Measurements from ENCODE around the gene NCBP3. TPM values are rescaled to one million over a fixed set of nuclear protein-coding genes. Genes with fewer than 3 reads are reported as not detected.
"Not testable (repeated sequence)": the region's sequence is repeated elsewhere in the genome, so short reads cannot be mapped to it uniquely, and the experiment has no call there.

The NCBP3 gene
- total RNA-seq, 2 donors from 2014 or later = 14.8 to 370 TPM

DNA sequence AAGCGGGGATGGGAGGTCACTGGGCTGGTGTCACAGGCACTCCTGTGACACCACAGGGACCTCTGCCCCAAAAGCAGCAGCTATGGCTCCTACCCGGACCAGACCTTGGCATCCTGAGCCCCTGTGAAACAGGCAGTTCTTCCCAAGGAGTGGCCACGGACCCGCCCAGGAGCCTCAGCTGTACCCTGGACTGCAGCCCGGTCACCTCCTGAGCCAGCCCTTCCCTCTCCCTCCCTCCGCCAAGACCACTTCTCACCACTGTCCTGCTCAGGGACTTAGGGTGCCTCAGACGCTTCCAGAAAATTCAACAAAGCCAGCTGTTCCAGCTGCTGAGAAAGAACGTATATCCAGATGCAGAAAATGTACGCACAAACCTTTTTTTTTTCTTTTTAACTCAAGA, 13.9 kb upstream of the NCBP3 start:
- intact Hi-C loops (cut with DNase I) = loop anchor here (5.0 kb wide), 2 partner anchors 52 to 142 kb away; no protein-coding TSS in a partner anchor
- H3K4me1 ChIP-seq (replicated peaks) = no peaks in the 10 kb centered on the region

DNA sequence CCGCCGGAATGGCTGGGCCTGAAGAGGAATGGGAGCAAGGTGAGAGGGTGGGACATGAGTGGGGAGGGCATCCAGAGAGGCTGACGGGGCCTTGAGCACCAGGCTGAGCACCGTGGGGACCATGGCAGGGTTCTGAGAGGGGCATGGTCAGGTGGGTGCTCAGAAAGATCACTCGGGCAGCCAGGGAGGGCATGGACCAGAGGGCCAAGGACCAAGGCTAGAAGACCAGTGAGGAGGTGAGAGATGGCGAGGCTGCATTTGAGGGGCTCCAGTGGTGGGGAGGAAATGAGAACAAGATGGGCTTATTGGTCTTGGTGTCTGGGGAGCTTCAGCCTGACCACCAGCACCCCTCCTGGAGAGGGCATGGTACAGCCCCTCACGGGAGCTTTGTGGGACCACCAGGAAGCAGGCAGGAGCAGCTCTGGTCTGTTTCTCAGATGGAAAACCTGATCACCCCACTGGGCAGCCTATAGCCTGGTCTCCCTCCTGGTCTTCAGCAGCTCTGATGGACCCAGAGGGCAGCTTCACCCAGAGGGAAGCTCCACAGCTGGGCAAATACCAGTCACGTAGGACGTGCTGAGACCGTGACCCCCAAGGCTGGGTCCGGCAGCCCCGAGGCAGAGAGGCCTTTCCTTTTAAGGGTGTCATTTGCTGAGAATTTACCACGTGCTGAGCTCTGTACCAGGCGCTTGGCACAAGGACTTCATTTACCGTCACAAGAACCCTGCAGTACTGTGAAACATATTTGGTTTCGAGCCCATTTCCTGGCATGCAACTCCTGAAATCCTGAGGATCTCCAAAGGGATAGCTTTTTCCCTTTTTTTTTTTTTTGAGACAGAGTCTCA, 11.4 kb upstream of the NCBP3 start:
- H3K4me3 ChIP-seq = no peak overlapping the region
- H3K27me3 ChIP-seq (replicated peaks; ENCODE audit: insufficient read depth) = no peaks in the 10 kb centered on the region
- no peak for TF ChIP-seq POLR2AphosphoS5 (IDR thresholded peaks at IDR 0.05)
- TF ChIP-seq POLR2A (IDR thresholded peaks at IDR 0.05) = no peak
- TF ChIP-seq, protein P1, sequence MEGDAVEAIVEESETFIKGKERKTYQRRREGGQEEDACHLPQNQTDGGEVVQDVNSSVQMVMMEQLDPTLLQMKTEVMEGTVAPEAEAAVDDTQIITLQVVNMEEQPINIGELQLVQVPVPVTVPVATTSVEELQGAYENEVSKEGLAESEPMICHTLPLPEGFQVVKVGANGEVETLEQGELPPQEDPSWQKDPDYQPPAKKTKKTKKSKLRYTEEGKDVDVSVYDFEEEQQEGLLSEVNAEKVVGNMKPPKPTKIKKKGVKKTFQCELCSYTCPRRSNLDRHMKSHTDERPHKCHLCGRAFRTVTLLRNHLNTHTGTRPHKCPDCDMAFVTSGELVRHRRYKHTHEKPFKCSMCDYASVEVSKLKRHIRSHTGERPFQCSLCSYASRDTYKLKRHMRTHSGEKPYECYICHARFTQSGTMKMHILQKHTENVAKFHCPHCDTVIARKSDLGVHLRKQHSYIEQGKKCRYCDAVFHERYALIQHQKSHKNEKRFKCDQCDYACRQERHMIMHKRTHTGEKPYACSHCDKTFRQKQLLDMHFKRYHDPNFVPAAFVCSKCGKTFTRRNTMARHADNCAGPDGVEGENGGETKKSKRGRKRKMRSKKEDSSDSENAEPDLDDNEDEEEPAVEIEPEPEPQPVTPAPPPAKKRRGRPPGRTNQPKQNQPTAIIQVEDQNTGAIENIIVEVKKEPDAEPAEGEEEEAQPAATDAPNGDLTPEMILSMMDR (IDR thresholded peaks at IDR 0.05) = no peak
- intact Hi-C loops (cut with DNase I) = no loop called here
- H3K4me1 ChIP-seq (replicated peaks) = no peaks in the 10 kb centered on the region
- WGBS = 74% methylated on average over 16 of the region's 16 CpGs
- no peaks in the 10 kb centered on the region for H3K9me3 ChIP-seq
- H3K27ac ChIP-seq = no peak overlapping the region
- no peak for DNase-seq (ENCODE audit: low spot score)
- no peaks in the 10 kb centered on the region for H3K36me3 ChIP-seq

More for the DNA sequence above, 13.9 kb upstream of the NCBP3 start:
- H3K4me3 ChIP-seq = no peak overlapping the region
- no peaks in the 10 kb centered on the region for H3K27me3 ChIP-seq (replicated peaks; ENCODE audit: insufficient read depth)
- DNase-seq (ENCODE audit: low spot score) = no peak
- H3K9me3 ChIP-seq = no peaks in the 10 kb centered on the region
- WGBS = 58% methylated on average over 8 of the region's 9 CpGs
- H3K36me3 ChIP-seq = no peaks in the 10 kb centered on the region
- TF ChIP-seq POLR2A (IDR thresholded peaks at IDR 0.05) (no peak), POLR2AphosphoS5 (IDR thresholded peaks at IDR 0.05) (no peak)
- TF ChIP-seq, protein P1 (IDR thresholded peaks at IDR 0.05) = no peak
- no peak overlapping the region for H3K27ac ChIP-seq

DNA sequence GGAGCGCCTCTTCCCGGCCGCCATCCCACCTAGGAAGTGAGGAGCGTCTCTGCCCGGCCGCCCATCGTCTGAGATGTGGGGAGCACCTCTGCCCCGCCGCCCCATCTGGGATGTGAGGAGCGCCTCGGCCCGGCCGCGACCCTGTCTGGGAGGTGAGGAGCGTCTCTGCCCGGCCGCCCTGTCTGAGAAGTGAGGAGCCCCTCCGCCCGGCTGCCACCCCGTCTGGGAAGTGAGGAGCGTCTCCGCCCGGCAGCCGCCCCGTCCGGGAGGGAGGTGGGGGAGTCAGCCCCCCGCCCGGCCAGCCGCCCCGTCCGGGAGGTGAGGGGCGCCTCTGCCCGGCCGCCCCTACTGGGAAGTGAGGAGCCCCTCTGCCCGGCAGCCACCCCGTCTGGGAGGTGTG, 8.2 kb upstream of the NCBP3 start:
- H3K9me3 ChIP-seq; intact Hi-C loops (cut with DNase I); DNase-seq (ENCODE audit: low spot score); H3K27me3 ChIP-seq (replicated peaks; ENCODE audit: insufficient read depth); H3K4me3 ChIP-seq; H3K27ac ChIP-seq; H3K36me3 ChIP-seq; H3K4me1 ChIP-seq (replicated peaks): not testable (repeated sequence)
- WGBS = 94% methylated on average over 16 of the region's 36 CpGs

DNA sequence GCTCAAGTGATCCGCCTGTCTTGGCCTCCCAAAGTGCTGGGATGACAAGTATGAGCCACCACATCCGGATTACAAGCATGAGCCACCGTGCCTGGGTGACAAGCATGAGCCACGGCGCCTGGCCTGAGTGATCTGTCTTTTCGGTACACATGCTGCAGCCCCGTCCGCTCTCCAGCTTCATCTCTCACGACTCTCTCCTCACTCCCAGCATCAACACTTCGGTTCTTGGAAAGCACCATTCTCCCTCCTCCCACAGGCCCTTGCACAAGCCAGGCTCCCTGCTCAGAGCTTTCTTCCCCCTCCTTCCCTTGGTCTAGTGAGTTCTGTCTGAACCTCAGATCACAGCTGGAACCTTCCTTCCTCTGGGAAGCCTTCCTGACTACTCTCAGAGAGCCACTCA, 6.5 kb upstream of the NCBP3 start:
- TF ChIP-seq, protein P1 (IDR thresholded peaks at IDR 0.05) = no peak
- TF ChIP-seq POLR2A (IDR thresholded peaks at IDR 0.05) = no peak
- TF ChIP-seq POLR2AphosphoS5 (IDR thresholded peaks at IDR 0.05) = no peak
- intact Hi-C loops (cut with DNase I) = no loop called here
- no peak overlapping the region for H3K4me3 ChIP-seq
- DNase-seq (ENCODE audit: low spot score) = no peak
- 79% methylated on average over 10 of the region's 10 CpGs for WGBS
- H3K27ac ChIP-seq = no peak overlapping the region
- H3K27me3 ChIP-seq (replicated peaks; ENCODE audit: insufficient read depth) = no peaks in the 10 kb centered on the region
- H3K4me1 ChIP-seq (replicated peaks) = no peaks in the 10 kb centered on the region
- H3K36me3 ChIP-seq = no peaks in the 10 kb centered on the region
- H3K9me3 ChIP-seq = no peaks in the 10 kb centered on the region

DNA sequence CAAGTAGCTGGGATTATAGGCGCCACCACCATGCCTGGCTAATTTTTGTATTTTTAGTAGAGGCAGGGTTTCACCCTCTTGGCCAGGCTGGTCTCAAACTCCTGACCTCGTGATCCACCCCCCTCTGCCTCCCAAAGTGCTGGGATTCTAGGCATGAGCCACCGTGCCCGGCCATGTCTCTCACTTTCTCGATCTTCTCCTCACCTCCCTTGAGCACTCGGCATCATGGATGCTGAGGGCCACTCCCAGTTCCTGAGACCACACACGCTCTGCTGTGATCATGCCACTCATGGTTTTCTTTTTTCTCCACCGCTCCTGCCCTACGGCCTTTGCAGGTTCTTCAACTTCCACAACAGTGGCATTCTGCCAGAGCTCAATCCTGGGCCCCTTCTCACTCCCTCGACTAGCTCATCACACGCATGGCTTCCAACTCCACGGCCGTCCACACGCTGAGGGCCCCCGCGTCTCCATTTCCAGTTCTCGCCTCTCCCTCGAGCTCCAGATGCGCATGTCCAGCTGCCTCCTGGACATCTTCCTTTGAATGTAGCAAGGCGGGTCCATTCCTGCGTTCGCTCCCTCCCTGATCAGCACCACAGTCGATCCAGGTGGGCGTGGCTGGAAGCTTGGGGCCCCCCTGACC, 5.5 kb upstream of the NCBP3 start:
- WGBS = 72% methylated on average over 24 of the region's 24 CpGs
- no peaks in the 10 kb centered on the region for H3K4me1 ChIP-seq (replicated peaks)
- H3K36me3 ChIP-seq = no peaks in the 10 kb centered on the region
- intact Hi-C loops (cut with DNase I) = no loop called here
- TF ChIP-seq, protein P1 (IDR thresholded peaks at IDR 0.05) = no peak
- TF ChIP-seq POLR2AphosphoS5 (IDR thresholded peaks at IDR 0.05) (no peak), POLR2A (IDR thresholded peaks at IDR 0.05) (no peak)
- H3K9me3 ChIP-seq = no peaks in the 10 kb centered on the region
- no peak for DNase-seq (ENCODE audit: low spot score)
- H3K27ac ChIP-seq = no peak overlapping the region
- no peak overlapping the region for H3K4me3 ChIP-seq
- H3K27me3 ChIP-seq (replicated peaks; ENCODE audit: insufficient read depth) = no peaks in the 10 kb centered on the region

Data from prostate gland (tissue), 2 donors.